CD14-positive monocyte (primary cell): ENCODE measurements around the gene G6PC3. TPM values are rescaled to one million over a fixed set of nuclear protein-coding genes. Genes with fewer than 3 reads are reported as not detected.

ENCODE experiments used
- DNase-seq, 3 donors: peaks; one replicate each; pipeline ENCODE4 v3.0.0-alpha.2; 2011 to 2022
- H2AFZ ChIP-seq: 2 replicates; pipeline ENCODE4 v1.6.0; 2012; ENCODE audit warnings: mild to moderate bottlenecking, low read depth, low read length, inconsistent platforms; ENCODE audit not compliant: insufficient read depth, poor library complexity, severe bottlenecking
- H3K27ac ChIP-seq, 2 donors: 1 replicate in 1 of 2; 2 replicates in 1 of 2; pipeline ENCODE4 v1.5.1; 2012 to 2013; ENCODE audit warnings: low read length in 2 of 2, control low read depth in 1 of 2, inconsistent platforms in 1 of 2, low read depth in 1 of 2, mild to moderate bottlenecking in 1 of 2
- H3K27me3 ChIP-seq, 2 donors: one replicate each; pipeline versions ENCODE4 v1.6.0 to v1.6.1; 2011 to 2013; ENCODE audit warnings: low read length in 2 of 2; ENCODE audit not compliant: control insufficient read depth in 2 of 2, insufficient read depth in 2 of 2
- H3K36me3 ChIP-seq, 2 donors: replicated peaks in 1 of 2; 1 replicate in 1 of 2; 2 replicates in 1 of 2; pipeline versions ENCODE4 v1.5.1 to v1.6.1; 2012 to 2013; ENCODE audit warnings: low read length in 2 of 2, control low read depth in 1 of 2, inconsistent platforms in 1 of 2, mild to moderate bottlenecking in 1 of 2; ENCODE audit not compliant: insufficient read depth in 2 of 2, control insufficient read depth in 1 of 2
- H3K4me1 ChIP-seq, 2 donors: 1 replicate in 1 of 2; 2 replicates in 1 of 2; pipeline versions ENCODE4 v1.5.1 to v1.6.1; 2012 to 2013; ENCODE audit warnings: low read length in 2 of 2, control low read depth in 1 of 2, inconsistent platforms in 1 of 2, mild to moderate bottlenecking in 1 of 2, moderate library complexity in 1 of 2; ENCODE audit not compliant: insufficient read depth in 2 of 2, control insufficient read depth in 1 of 2
- H3K4me2 ChIP-seq: replicated peaks from 2 replicates; pipeline ENCODE3; 2012; ENCODE audit warnings: low read length, moderate library complexity, mild to moderate bottlenecking; ENCODE audit not compliant: poor library complexity, severe bottlenecking; ENCODE audit errors: extremely low read depth
- H3K4me3 ChIP-seq, 3 experiments: fragments of 200-600 bp in 1 of 3; sonication (generic) in 1 of 3; replicated peaks in 1 of 3; 1 replicate in 2 of 3; 2 replicates in 1 of 3; pipeline ENCODE4 v1.5.1; 2011 to 2013; ENCODE audit warnings: low read length in 3 of 3, mild to moderate bottlenecking in 3 of 3, control low read depth in 2 of 3, low read depth in 2 of 3, inconsistent platforms in 1 of 3, moderate library complexity in 1 of 3
- H3K79me2 ChIP-seq: 2 replicates; pipeline ENCODE4 v1.6.0; 2012; ENCODE audit warnings: mild to moderate bottlenecking, control low read depth, inconsistent platforms, low read length, moderate library complexity; ENCODE audit not compliant: insufficient read depth
- H3K9ac ChIP-seq: 2 replicates; pipeline ENCODE4 v1.6.0; 2017; ENCODE audit warnings: low read length, mild to moderate bottlenecking; ENCODE audit not compliant: insufficient read depth, poor library complexity, severe bottlenecking
- H3K9me3 ChIP-seq, 2 donors: replicated peaks in 1 of 2; 1 replicate in 1 of 2; 2 replicates in 1 of 2; pipeline versions ENCODE4 v1.5.1 to v1.6.1; 2012 to 2013; ENCODE audit warnings: low read length in 2 of 2, control low read depth in 1 of 2; ENCODE audit not compliant: control insufficient read depth in 1 of 2, insufficient read depth in 1 of 2
- H4K20me1 ChIP-seq: 2 replicates; pipeline ENCODE4 v1.6.0; 2012; ENCODE audit warnings: mild to moderate bottlenecking, low read length, control low read depth, moderate library complexity; ENCODE audit not compliant: insufficient read depth
- H3K27ac Mint-ChIP-seq, 7 donors: one replicate each; pipeline ENCODE4 v1.8.0; 2020; ENCODE audit warnings: mild to moderate bottlenecking in 7 of 7, mixed read lengths in 7 of 7, moderate library complexity in 6 of 7, inconsistent platforms in 2 of 7
- H3K27me3 Mint-ChIP-seq, 3 donors: one replicate each; pipeline ENCODE4 v1.8.0; 2021 to 2022; ENCODE audit warnings: low read depth in 3 of 3, mild to moderate bottlenecking in 3 of 3, mixed read lengths in 3 of 3, moderate library complexity in 3 of 3, inconsistent platforms in 1 of 3
- H3K36me3 Mint-ChIP-seq, 2 donors: one replicate each; pipeline ENCODE4 v1.8.0; 2020; ENCODE audit warnings: mixed read lengths in 2 of 2, inconsistent platforms in 1 of 2, mild to moderate bottlenecking in 1 of 2
- H3K4me1 Mint-ChIP-seq: one replicate; pipeline ENCODE4 v1.8.0; 2020; ENCODE audit warnings: mild to moderate bottlenecking, mixed read lengths
- H3K4me3 Mint-ChIP-seq, 2 donors: one replicate each; pipeline ENCODE4 v1.8.0; 2020; ENCODE audit warnings: mild to moderate bottlenecking in 2 of 2, mixed read lengths in 2 of 2, moderate library complexity in 1 of 2
- H3K9me3 Mint-ChIP-seq, 7 donors: one replicate each; pipeline ENCODE4 v1.8.0; 2020 to 2022; ENCODE audit warnings: mixed read lengths in 7 of 7, mild to moderate bottlenecking in 6 of 7, moderate library complexity in 6 of 7, inconsistent platforms in 2 of 7
- CTCF ChIP-seq: fragments of 200-600 bp; IDR thresholded peaks from one replicate; pipeline ENCODE4 v1.8.0; 2022; ENCODE audit warnings: antibody characterized with exemption, mild to moderate bottlenecking
- whole genome bisulfite sequencing: methylation state at CpG from one replicate; pipeline ENCODE4 v1.1.5; 2013; ENCODE audit warnings: missing lambda C conversion rate; ENCODE audit not compliant: insufficient coverage; 5-methylcytosine and 5-hydroxymethylcytosine counted together
- intact Hi-C, 2 donors: fragments of 100-400 bp; cut with micrococcal nuclease; formaldehyde crosslinking; loops; one replicate each; pipeline versions ENCODE4 v1.15.0 to v1.15.1; 2023
- polyA plus RNA-seq, 3 donors: library from polyadenylated mRNA; depleted of rRNA in 1 of 3; unstranded in 2 of 3; stranded (reverse) in 1 of 3; fragments of 300-500 nt in 2 of 3; fragments of >200 nt in 1 of 3; fragmentation: Illumina TruSeq in 2 of 3; gene quantifications; 1 replicate in 2 of 3; 2 replicates in 1 of 3; pipeline ENCODE4 v1.2.3, GENCODE V29; 2012 to 2021

The G6PC3 gene
- polyA plus RNA-seq, 3 donors = 38.0 to 46.4 (median 42.4) TPM

- Histone ChIP-seq H3K79me2 (no peaks in the 10 kb centered on the region), H3K27ac (peak overlapping the region in 1 of 2 donors; percentile 21), H2AFZ (no peak overlapping the region), H3K9me3 (no peaks in the 10 kb centered on the region), H4K20me1 (peaks cover 9% of the 10 kb centered on the region), H3K36me3 (peaks cover 60 to 83% of the 10 kb centered on the region in 2 donors), H3K4me2 (no peak overlapping the region), H3K27me3 (no peaks in the 10 kb centered on the region), H3K4me3 (no peak overlapping the region), H3K4me1 (peaks cover 37 to 43% of the 10 kb centered on the region in 2 donors), H3K9ac (no peak overlapping the region)
- DNase-seq = peak in 1 of 3 donors; percentile 51
- no peaks in the 10 kb centered on the region for H3K9me3 Mint-ChIP-seq
- intact Hi-C loops = no loop called here
- H3K27me3 Mint-ChIP-seq = peaks cover 0 to under 1% (median 0%) of the 10 kb centered on the region in 3 donors
- 44% methylated on average over 14 of the region's 18 CpGs for WGBS
- peaks cover 76 to 90% of the 10 kb centered on the region in 2 donors for H3K36me3 Mint-ChIP-seq
- H3K27ac Mint-ChIP-seq = peak overlapping the region in 6 of 7 donors; percentile 64 to 81 (median 76)
- peaks cover 41% of the 10 kb centered on the region for H3K4me1 Mint-ChIP-seq
- TF ChIP-seq CTCF = no peak
- peak overlapping the region in 1 of 2 donors; percentile 24 for H3K4me3 Mint-ChIP-seq
Observed at GRCh38 chr17:44079877-44080821, 9.6 kb downstream of the G6PC3 start.

- Mint-ChIP-seq H3K4me3 (no peak overlapping the region), H3K9me3 (no peaks in the 10 kb centered on the region), H3K36me3 (peaks cover 66 to 89% of the 10 kb centered on the region in 2 donors), H3K4me1 (peaks cover 34% of the 10 kb centered on the region), H3K27ac (no peak overlapping the region), H3K27me3 (peaks cover 0 to 4% (median 0%) of the 10 kb centered on the region in 3 donors)
- Histone ChIP-seq H3K36me3 (peaks cover 56 to 80% of the 10 kb centered on the region in 2 donors), H3K9me3 (no peaks in the 10 kb centered on the region), H3K79me2 (no peaks in the 10 kb centered on the region), H3K4me2 (no peak overlapping the region), H3K27me3 (no peaks in the 10 kb centered on the region), H3K4me1 (peaks cover 33 to 39% of the 10 kb centered on the region in 2 donors), H3K27ac (no peak overlapping the region), H4K20me1 (peaks cover 9% of the 10 kb centered on the region), H2AFZ (no peak overlapping the region), H3K4me3 (no peak overlapping the region), H3K9ac (no peak overlapping the region)
- intact Hi-C loops = no loop called here
- DNase-seq = no peak
- no peak for TF ChIP-seq CTCF
- 100% methylated on average over 2 of the region's 3 CpGs for WGBS
Observed at GRCh38 chr17:44081681-44082080, 11.1 kb downstream of the G6PC3 start.
